SK-N-SH treated with all-trans-retinoic acid at 6 μM for 48 hours (cell line): Measurements from ENCODE around the gene ARID1B.

Source experiments
- ATAC-seq: fragments of 200-7000 bp; cut with Tn5 transposase; 3 replicates; pipeline ENCODE4 v1.9.1; 2020; ENCODE audit warnings: mild to moderate bottlenecking, moderate library complexity
- ARNTL ChIP-seq: fragments of 450-650 bp; formaldehyde crosslinking; IDR thresholded peaks from 2 replicates; pipeline ENCODE4 v1.5.0; 2020; ENCODE audit warnings: low read depth, mild to moderate bottlenecking, moderate library complexity, borderline replicate concordance
- CREB5 ChIP-seq: fragments of 250-450 bp; sonication (Bioruptor Pico); IDR thresholded peaks from 2 replicates; pipeline ENCODE4 v1.5.1; 2020; ENCODE audit warnings: low read depth, mild to moderate bottlenecking, moderate library complexity
- CSDC2 ChIP-seq: fragments of 250-450 bp; sonication (Bioruptor Pico); IDR thresholded peaks from 2 replicates; pipeline ENCODE4 v1.5.0; 2020; ENCODE audit warnings: mild to moderate bottlenecking, moderate library complexity
- CSRNP3 ChIP-seq: fragments of 250-450 bp; sonication (Bioruptor Pico); IDR thresholded peaks from 2 replicates; pipeline ENCODE4 v1.5.1; 2021; ENCODE audit warnings: mild to moderate bottlenecking, moderate library complexity
- ESRRG ChIP-seq: fragments of 250-450 bp; sonication (Bioruptor Pico); IDR thresholded peaks from 2 replicates; pipeline ENCODE4 v1.6.1; 2021; ENCODE audit warnings: mild to moderate bottlenecking
- GLIS3 ChIP-seq: fragments of 250-450 bp; sonication (Bioruptor Pico); IDR thresholded peaks from 2 replicates; pipeline ENCODE4 v1.5.0; 2020; ENCODE audit warnings: mild to moderate bottlenecking, moderate library complexity
- ISL1 ChIP-seq: fragments of 250-450 bp; sonication (Bioruptor Pico); IDR thresholded peaks from 2 replicates; pipeline ENCODE4 v2.1.2; 2022; ENCODE audit warnings: mild to moderate bottlenecking, moderate library complexity
- OSR1 ChIP-seq: fragments of 250-450 bp; sonication (Bioruptor Pico); IDR thresholded peaks from 2 replicates; pipeline ENCODE4 v1.8.0; 2022; ENCODE audit warnings: moderate library complexity, mild to moderate bottlenecking, inconsistent platforms
- PATZ1 ChIP-seq: fragments of 250-450 bp; sonication (Bioruptor Pico); IDR thresholded peaks from 2 replicates; pipeline ENCODE4 v1.8.0; 2020; ENCODE audit warnings: mild to moderate bottlenecking, moderate library complexity, borderline replicate concordance
- POU6F1 ChIP-seq: fragments of 250-450 bp; sonication (Bioruptor Pico); IDR thresholded peaks from 2 replicates; pipeline ENCODE4 v1.8.0; 2021; ENCODE audit warnings: low read depth, mild to moderate bottlenecking, moderate library complexity, borderline replicate concordance
- PPARA ChIP-seq: fragments of 250-450 bp; sonication (Bioruptor Pico); IDR thresholded peaks from 2 replicates; pipeline ENCODE4 v1.5.0; 2020; ENCODE audit warnings: mild to moderate bottlenecking, borderline replicate concordance
- RARB ChIP-seq: fragments of 250-450 bp; sonication (Bioruptor Pico); IDR thresholded peaks from 2 replicates; pipeline ENCODE4 v1.8.0; 2021; ENCODE audit warnings: mild to moderate bottlenecking, moderate library complexity
- SNAI2 ChIP-seq: fragments of 250-450 bp; sonication (Bioruptor Pico); IDR thresholded peaks from 2 replicates; pipeline ENCODE4 v1.5.0; 2020; ENCODE audit warnings: mild to moderate bottlenecking, moderate library complexity
- TCF4 ChIP-seq: fragments of 250-450 bp; sonication (Bioruptor Pico); IDR thresholded peaks from 2 replicates; pipeline ENCODE4 v1.8.0; 2021; ENCODE audit warnings: mild to moderate bottlenecking, moderate library complexity, borderline replicate concordance
- TOX ChIP-seq: fragments of 250-450 bp; sonication (Bioruptor Pico); IDR thresholded peaks from 2 replicates; pipeline ENCODE4 v1.8.0; 2021; ENCODE audit warnings: mild to moderate bottlenecking, moderate library complexity, borderline replicate concordance
- ZC3H10 ChIP-seq: fragments of 250-450 bp; sonication (Bioruptor Pico); IDR thresholded peaks from 2 replicates; pipeline ENCODE4 v1.5.1; 2021; ENCODE audit warnings: mild to moderate bottlenecking, moderate library complexity
- ZFP3 ChIP-seq: fragments of 250-450 bp; sonication (Bioruptor Pico); IDR thresholded peaks from 2 replicates; pipeline ENCODE4 v1.5.0; 2020; ENCODE audit warnings: mild to moderate bottlenecking, moderate library complexity
- ZFP30 ChIP-seq: fragments of 450-650 bp; formaldehyde crosslinking; IDR thresholded peaks from 2 replicates; pipeline ENCODE4 v1.5.0; 2022; ENCODE audit warnings: mild to moderate bottlenecking, moderate library complexity
- ZNF565 ChIP-seq: fragments of 450-650 bp; formaldehyde crosslinking; conservative IDR thresholded peaks from 2 replicates; pipeline ENCODE4 v1.5.0; 2020; ENCODE audit warnings: low read depth, mild to moderate bottlenecking, moderate library complexity
- ZNF70 ChIP-seq: fragments of 450-650 bp; formaldehyde crosslinking; IDR thresholded peaks from 2 replicates; pipeline ENCODE4 v1.5.0; 2020; ENCODE audit warnings: mild to moderate bottlenecking, moderate library complexity
- ZNF8 ChIP-seq: fragments of 450-650 bp; formaldehyde crosslinking; IDR thresholded peaks from 2 replicates; pipeline ENCODE4 v1.5.0; 2020; ENCODE audit warnings: mild to moderate bottlenecking, moderate library complexity
- TF ChIP-seq, protein P1 (sequence below): fragments of 250-450 bp; sonication (Bioruptor Pico); IDR thresholded peaks from 2 replicates; pipeline ENCODE4 v1.5.0; 2020; ENCODE audit warnings: mild to moderate bottlenecking, moderate library complexity

ARID1B gene

DNA sequence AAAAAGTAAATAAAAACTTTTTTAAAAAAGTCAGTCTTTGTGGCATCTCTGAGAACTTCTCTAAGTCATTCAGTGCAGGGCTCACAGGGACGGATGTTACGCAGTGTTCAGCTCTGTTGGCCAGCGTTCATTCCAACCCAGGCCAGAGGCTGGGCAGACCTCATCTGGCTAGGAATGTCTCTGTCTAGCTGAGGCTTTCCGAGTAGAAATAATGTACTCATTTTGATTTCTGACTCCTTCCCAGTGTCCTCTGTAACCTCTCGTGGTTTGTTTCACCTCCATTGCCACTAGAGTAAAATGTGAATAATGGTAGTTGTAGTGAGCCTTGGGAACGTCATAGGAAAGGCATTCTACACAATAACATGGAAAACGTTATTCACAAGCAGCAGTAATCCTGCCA is 411.0 kb downstream of the ARID1B start:
- no peak for ATAC-seq
- TF ChIP-seq CREB5 (CRISPR knock-in tag) (no peak), CSRNP3 (no peak), TOX (no peak), OSR1 (no peak), ZNF565 (no peak), ARNTL (CRISPR knock-in tag) (no peak), ZNF70 (CRISPR knock-in tag) (no peak), SNAI2 (CRISPR knock-in tag) (no peak), POU6F1 (CRISPR knock-in tag) (no peak), GLIS3 (no peak), ISL1 (no peak), ESRRG (no peak), ZC3H10 (CRISPR knock-in tag) (no peak), CSDC2 (CRISPR knock-in tag) (no peak)
- TF ChIP-seq, protein P1, sequence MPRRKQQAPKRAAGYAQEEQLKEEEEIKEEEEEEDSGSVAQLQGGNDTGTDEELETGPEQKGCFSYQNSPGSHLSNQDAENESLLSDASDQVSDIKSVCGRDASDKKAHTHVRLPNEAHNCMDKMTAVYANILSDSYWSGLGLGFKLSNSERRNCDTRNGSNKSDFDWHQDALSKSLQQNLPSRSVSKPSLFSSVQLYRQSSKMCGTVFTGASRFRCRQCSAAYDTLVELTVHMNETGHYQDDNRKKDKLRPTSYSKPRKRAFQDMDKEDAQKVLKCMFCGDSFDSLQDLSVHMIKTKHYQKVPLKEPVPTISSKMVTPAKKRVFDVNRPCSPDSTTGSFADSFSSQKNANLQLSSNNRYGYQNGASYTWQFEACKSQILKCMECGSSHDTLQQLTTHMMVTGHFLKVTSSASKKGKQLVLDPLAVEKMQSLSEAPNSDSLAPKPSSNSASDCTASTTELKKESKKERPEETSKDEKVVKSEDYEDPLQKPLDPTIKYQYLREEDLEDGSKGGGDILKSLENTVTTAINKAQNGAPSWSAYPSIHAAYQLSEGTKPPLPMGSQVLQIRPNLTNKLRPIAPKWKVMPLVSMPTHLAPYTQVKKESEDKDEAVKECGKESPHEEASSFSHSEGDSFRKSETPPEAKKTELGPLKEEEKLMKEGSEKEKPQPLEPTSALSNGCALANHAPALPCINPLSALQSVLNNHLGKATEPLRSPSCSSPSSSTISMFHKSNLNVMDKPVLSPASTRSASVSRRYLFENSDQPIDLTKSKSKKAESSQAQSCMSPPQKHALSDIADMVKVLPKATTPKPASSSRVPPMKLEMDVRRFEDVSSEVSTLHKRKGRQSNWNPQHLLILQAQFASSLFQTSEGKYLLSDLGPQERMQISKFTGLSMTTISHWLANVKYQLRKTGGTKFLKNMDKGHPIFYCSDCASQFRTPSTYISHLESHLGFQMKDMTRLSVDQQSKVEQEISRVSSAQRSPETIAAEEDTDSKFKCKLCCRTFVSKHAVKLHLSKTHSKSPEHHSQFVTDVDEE: no peak
- TF ChIP-seq, all 23 proteins: peak for 0

- ATAC-seq: no peak
- TF ChIP-seq TOX (no peak), ZFP30 (CRISPR knock-in tag) (no peak), ESRRG (no peak), SNAI2 (CRISPR knock-in tag) (no peak), OSR1 (no peak), CSRNP3 (no peak), PPARA (CRISPR knock-in tag) (no peak), ZC3H10 (CRISPR knock-in tag) (no peak), ISL1 (no peak), RARB (no peak), POU6F1 (CRISPR knock-in tag) (no peak)
These were observed 416.3 kb downstream of the ARID1B start for GRCh38 chr6:157193443-157193996.

- ATAC-seq: no peak
- no peak for TF ChIP-seq ZNF70 (CRISPR knock-in tag)
- TF ChIP-seq ZFP3 (CRISPR knock-in tag): no peak
- no peak for TF ChIP-seq GLIS3
- no peak for TF ChIP-seq OSR1
- no peak for TF ChIP-seq ZNF8 (CRISPR knock-in tag)
- TF ChIP-seq SNAI2 (CRISPR knock-in tag): no peak
- TF ChIP-seq PATZ1 (CRISPR knock-in tag): no peak
- no peak for TF ChIP-seq ARNTL (CRISPR knock-in tag)
- TF ChIP-seq PPARA (CRISPR knock-in tag): no peak
- no peak for TF ChIP-seq TCF4
- no peak for TF ChIP-seq CSRNP3
- TF ChIP-seq ISL1: no peak
- TF ChIP-seq POU6F1 (CRISPR knock-in tag): no peak
- no peak for TF ChIP-seq CSDC2 (CRISPR knock-in tag)
These were observed 416.9 kb downstream of the ARID1B start for GRCh38 chr6:157194110-157194509.
